Ramos (cell line): ENCODE data around the gene FNIP1.
"Not testable (repeated sequence)": the region's sequence is repeated elsewhere in the genome, so short reads cannot be mapped to it uniquely, and the experiment has no call there.

Source experiments
- in situ Hi-C: fragments of 300-500 bp; cut with MboI; formaldehyde crosslinking; loops from one replicate; pipeline ENCODE4 v1.14.3; 2022; ENCODE audit warnings: low sequenced_read_pairs; ENCODE audit not compliant: unreplicated experiment

Gene FNIP1

GRCh38 chr5:131796793-131797693, at the start of gene FNIP1:
FNIP1 (minus strand) TSS chr5:131797017; CDS start chr5:131796921, 96 bp downstream.
- in situ Hi-C loops = no loop called here

- in situ Hi-C loops = no loop called here
Observed at GRCh38 chr5:131846536-131846935, 49.7 kb upstream of the FNIP1 start.

- in situ Hi-C loops = no loop called here
Observed at GRCh38 chr5:131845828-131846227, 49.0 kb upstream of the FNIP1 start.

GRCh38 chr5:131842971-131843370, 46.2 kb upstream of the FNIP1 start:
- in situ Hi-C loops = not testable (repeated sequence)

GRCh38 chr5:131832702-131833101, 35.9 kb upstream of the FNIP1 start:
- in situ Hi-C loops = not testable (repeated sequence)

GRCh38 chr5:131825404-131826013, 28.7 kb upstream of the FNIP1 start:
- in situ Hi-C loops = no loop called here

GRCh38 chr5:131824631-131825030, 27.8 kb upstream of the FNIP1 start:
- in situ Hi-C loops = no loop called here

DNA sequence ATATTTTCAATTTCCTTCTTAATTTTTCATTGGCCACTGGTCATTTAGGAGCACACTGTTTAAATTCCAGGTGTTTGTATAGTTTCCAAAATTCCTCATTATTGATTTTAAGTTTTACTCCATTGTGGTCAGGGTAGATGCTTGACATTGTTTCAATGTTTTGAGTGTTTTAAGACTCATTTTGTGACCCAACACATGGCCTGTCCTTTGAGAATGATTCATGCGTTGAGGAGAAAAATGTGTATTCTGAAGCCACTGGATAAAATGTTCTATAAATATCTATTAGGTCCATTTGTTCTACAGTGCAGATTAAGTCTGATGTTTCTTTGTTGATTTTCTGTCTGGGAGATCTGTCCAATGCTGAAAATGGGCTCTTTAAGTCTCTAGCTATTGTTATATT, 24.4 kb upstream of the FNIP1 start:
- in situ Hi-C loops = no loop called here

GRCh38 chr5:131818001-131818724, 21.3 kb upstream of the FNIP1 start:
- in situ Hi-C loops = no loop called here

DNA sequence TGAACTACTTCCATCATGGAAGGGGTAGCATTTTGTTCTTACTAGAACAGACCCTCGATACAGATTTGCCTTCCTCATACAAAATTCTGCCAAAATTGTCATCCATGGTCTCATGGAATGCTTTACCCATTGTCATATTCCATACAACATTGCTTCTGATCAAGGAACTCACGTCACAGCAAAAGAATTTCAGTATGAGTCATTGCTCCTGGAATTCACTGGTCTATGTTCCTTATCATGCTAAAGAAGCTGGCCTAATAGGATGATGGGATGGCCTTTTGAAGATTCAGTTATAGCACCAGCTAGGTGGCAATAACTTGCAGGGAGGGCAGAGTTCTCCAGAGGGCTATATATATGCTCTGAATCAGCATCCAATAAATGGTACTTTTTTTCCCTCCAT, 18.2 kb upstream of the FNIP1 start:
- in situ Hi-C loops = no loop called here

DNA sequence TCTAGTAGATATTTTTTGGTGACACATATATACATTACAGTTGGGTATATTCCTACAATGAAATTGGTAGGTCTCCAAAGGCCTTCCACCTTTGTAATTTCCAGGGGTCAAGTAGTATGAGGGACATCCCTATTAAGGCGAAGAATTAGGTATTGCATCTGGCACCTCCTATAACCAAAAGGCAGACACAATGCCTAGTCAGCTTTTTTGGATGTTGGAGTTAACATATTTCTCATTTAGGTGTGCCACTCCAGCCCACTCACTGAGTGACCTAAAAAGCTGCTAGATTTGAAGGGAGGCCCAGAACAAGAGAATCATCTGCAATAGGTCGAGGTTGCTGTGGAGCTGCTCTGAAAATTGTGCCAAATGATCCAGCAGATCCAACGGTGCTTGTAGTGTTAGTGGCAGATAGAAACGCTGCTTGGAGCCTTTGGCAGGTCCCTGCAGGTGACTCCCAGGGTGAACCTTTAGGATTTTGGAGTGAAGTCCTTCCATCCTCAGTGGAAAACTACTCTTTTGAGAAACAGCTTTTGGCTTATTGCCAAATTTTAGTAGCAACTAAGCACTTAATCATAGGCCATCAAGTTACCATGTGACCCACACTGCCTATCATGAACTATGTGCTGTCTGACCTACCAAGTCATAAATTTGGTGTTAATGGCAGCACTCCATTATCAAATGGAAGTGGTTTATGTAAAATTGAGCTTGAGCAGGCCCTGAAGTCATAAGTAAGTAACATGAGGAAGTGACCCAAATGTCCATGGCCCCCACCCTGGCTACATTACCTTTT, 15.7 kb upstream of the FNIP1 start:
- in situ Hi-C loops = no loop called here

DNA sequence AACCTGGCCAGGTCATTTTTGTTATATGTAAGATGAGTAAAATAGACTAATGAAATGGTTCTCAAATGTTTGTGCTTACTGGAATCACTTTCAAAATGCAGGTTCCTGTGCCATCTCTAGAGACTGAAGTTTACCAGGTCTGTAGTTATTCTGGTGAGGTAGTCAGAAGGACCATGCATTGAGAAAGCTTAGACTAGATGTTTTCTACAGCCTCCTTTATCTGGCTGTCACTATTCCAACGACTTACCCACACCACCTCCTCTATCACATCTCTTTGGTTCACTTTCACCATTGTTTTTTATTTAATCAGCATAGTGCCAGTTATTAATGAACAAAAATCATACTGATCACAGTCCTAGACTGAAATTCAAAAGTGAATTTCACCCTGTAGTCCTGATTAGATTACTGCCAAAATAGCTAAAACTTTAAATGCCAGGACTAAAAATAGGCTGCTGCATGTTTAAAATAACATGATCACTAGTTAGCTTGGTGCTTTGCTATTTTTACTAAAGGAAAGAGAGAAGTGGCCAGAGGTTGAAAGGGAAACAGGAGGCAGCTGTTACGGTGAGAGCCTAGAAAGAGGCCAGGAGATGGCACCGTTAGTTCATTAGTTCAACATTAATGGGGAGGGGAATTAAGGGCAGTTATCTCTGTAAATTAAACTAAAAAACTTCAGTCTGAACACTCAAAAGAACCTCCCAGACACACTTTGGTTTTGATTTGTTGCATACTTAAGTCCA, 13.9 kb upstream of the FNIP1 start:
- in situ Hi-C loops = no loop called here

DNA sequence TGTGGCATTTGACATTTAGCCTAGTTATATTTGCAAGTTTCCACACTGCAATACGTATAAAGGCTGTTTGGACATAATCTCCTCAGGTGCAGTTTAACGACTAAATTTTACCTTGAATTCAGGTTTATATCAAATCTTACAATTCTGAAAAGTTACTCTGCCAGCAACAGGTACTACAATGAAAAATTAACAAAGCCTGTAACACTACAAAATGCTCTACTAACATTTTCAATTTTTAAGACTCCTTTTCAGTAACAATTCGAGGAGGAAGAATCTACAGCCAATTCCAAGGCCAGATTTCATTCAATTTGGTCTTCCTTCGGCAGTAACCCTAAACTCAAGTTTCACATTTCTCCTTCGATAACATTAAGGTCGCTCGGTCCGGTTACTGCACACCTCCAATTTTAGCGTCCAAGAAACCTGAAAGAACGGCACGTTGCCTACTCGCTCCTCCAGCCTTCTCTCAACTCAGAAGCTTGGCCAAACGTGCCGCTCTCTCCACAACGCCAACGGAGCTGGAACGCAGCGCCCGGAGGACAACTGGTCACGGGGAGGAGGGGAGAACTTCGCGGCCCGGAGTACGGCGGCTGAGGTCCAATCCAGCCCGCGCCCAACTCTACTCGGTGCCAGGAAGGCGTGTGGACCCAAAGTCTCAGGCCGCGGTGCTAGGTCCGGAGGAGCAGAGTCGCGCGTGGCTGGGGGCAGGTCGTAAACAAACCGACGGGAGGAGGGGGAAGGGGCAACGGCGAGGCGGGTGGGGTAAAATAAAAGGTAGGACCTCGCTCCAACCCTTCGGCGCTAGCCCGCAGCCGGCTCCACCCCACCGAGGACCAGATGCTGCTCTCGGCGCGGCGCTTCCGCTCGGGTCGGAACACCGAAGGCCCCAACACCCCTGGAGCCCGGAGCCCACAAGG, 681 bp downstream of the FNIP1 start:
- in situ Hi-C loops = no loop called here

DNA sequence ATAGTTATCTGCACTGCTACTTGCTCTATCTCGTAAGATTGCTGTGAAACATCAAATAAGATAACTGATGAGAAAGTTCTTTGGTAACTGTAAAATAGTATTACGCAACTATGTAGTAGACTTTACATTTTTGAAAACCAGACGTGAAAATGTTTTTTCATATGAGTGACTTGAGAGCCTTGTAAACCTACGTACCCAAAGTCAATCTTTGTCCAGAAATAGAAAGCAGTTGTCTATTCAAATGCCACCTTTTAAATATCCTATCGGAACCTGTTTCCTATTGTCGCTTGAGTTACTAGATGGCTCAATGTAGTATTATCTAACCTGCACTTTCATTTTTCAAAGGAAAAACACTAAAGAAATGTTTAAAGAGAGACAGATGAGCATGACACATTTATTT, 1.6 kb downstream of the FNIP1 start:
- in situ Hi-C loops = no loop called here

- in situ Hi-C loops = no loop called here
Observed at GRCh38 chr5:131794586-131794985, 2.2 kb downstream of the FNIP1 start.

DNA sequence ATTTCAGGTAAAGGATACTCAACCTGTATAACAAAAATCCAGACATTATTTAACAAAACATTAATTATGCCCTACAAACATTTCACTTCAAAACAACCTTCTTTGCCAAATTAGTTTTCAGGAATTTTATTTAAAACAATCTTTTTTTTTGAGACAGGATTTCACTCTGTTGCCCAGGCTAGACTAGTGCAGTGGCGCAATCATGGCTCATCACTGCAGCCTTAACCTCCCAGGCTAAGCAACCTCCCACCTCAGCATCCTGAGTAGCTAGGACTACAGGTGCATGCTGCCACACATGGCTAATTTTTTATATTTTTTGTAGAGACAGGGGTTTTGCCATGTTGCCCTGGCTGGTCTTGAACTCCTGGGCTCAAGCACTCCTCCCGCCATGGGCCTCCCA, 3.9 kb downstream of the FNIP1 start:
- in situ Hi-C loops = no loop called here

- in situ Hi-C loops = no loop called here
Observed at GRCh38 chr5:131791866-131792265, 5.0 kb downstream of the FNIP1 start.

DNA sequence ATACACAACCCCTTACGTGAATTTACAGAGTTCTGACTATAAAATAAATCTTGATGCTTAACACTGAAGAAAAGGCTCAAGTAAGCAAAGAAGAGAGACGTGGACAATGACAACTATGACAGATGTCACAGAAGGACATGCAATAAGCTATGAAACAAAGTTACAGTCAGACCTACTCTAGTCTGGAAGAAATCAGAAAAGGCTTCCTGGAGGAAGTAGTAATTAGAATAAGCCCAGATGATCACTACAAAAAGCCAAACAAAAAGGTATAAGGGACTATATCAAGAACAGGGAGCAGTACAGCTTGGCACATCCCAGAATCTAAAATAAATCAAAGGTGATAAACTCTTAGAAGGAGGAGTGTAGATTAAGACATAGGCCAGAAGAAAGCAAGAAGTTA, 6.3 kb downstream of the FNIP1 start:
- in situ Hi-C loops = no loop called here

GRCh38 chr5:131789765-131790164, 7.1 kb downstream of the FNIP1 start:
- in situ Hi-C loops = no loop called here
